ENCODE measurements around the gene CYSRT1. TPM values are rescaled to one million over a fixed set of nuclear protein-coding genes. Genes with fewer than 3 reads are reported as not detected.

The CYSRT1 gene
- polyA plus RNA-seq, 1 experiment: 0.74 TPM

DNA sequence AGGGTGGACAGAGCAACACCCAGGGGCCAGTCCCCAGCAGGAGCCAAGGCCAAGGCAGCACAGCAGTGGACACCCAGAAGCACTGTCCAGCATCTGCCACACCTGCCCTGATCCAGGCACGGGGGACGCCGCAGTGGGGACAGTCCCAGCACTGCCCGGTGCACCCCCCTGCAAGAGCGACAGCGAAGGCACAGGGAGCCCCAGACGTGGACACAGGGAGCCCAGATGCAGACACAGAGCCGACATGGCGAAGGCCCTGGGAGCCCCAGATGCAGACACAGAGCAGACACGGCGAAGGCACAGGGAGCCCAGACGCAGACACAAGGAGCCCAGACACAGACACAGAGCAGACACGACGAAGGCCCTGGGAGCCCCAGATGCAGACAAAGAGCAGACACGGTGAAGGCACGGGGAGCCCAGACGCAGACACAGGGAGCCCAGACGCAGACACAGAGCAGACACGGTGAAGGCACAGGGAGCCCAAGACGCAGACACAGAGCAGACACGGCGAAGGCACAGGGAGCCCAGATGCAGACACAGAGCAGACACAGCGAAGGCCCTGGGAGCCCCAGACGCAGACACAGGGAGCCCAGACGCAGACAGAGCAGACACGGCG is 40.9 kb upstream of the CYSRT1 start:
- ChIA-PET CTCF (interaction anchor here (1.4 kb wide), 1 partner anchor 8 kb away, joined by 3 read pairs; no protein-coding TSS in a partner anchor), POLR2A (interaction anchor here (0.5 kb wide), 1 partner anchor 39 kb away, joined by 6 read pairs; no protein-coding TSS in a partner anchor)
- no peak for TF ChIP-seq CTCF (IDR thresholded peaks at IDR 0.05; ENCODE audit: insufficient read depth, low read depth, low read length)
- peaks cover 33% of the 10 kb centered on the region for H3K36me3 ChIP-seq (ENCODE audit: control insufficient read depth, insufficient read depth, low read length)
- H3K4me3 ChIP-seq (ENCODE audit: low read depth, low read length): no peak overlapping the region
- no peak for DNase-seq (ENCODE audit: low read depth)
- no peaks in the 10 kb centered on the region for H3K27me3 ChIP-seq (ENCODE audit: control insufficient read depth, insufficient read depth, low read length)

DNA sequence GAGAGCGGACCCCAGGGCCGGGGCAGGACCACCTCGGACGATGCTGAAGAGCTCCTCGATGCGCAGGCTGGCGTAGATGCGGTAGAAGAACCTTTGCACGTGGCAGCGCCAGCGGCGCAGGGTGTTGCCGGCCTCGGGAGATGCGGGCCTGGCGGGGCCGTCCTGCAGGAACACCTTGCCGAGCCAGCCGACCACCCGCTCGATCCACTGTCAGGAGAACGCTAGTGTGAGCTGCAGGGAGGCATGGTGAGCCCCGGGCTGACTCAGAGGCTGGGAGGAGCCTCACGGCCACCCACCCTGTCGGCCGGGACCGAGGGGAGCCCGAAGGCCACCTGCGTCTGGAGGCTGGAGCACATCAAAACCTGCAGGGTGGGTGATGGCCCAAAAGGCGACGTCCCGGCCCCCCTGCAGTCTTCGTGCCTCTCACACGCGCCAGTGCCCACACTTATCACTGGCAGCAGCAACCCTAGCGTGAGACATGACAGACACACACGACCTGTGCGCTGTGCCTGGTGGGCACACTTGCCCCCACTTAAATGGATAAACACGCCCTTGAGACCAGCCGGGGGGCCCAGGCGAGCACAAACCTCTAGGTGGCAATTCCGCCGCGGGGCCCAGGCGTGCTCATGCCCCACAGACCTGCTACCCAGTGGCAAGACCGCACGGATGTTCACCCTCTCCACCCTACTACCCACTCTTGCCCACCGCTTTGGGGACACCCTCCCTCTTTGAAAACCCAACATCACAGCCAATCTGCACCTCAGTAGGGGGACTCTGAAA is 39.9 kb upstream of the CYSRT1 start:
- peaks cover 36% of the 10 kb centered on the region for H3K36me3 ChIP-seq (ENCODE audit: control insufficient read depth, insufficient read depth, low read length)
- H3K27me3 ChIP-seq (ENCODE audit: control insufficient read depth, insufficient read depth, low read length): no peaks in the 10 kb centered on the region
- POLR2A ChIA-PET: no interaction called here
- CTCF ChIA-PET: interaction anchor here (1.4 kb wide), 1 partner anchor 9 kb away, joined by 3 read pairs; no protein-coding TSS in a partner anchor
- no peak overlapping the region for H3K4me3 ChIP-seq (ENCODE audit: low read depth, low read length)
- TF ChIP-seq CTCF (IDR thresholded peaks at IDR 0.05; ENCODE audit: insufficient read depth, low read depth, low read length): no peak
- no peak for DNase-seq (ENCODE audit: low read depth)

DNA sequence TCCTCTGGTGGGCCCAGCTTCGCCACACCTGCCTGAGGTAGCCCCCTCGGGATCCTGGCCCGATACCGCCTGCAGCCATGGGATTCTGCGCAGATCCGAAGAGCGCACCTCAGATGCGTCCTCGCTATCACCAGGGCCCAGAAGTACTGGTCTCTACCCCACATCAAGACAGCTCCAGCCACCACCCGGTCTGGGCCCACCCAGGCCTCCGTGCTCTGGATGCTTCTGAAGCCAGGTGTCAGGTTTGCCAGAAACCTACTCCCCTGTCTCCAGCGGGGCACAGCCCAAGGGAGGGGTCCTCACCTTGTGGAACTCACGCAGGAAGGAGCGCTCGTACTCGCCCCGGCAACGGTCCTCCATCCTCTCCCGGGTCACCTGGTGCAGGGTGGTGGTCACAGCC is 39.1 kb upstream of the CYSRT1 start:
- Histone ChIP-seq H3K36me3 (ENCODE audit: control insufficient read depth, insufficient read depth, low read length) (peaks cover 41% of the 10 kb centered on the region), H3K4me3 (ENCODE audit: low read depth, low read length) (no peak overlapping the region)
- CTCF ChIA-PET: no interaction called here

DNA sequence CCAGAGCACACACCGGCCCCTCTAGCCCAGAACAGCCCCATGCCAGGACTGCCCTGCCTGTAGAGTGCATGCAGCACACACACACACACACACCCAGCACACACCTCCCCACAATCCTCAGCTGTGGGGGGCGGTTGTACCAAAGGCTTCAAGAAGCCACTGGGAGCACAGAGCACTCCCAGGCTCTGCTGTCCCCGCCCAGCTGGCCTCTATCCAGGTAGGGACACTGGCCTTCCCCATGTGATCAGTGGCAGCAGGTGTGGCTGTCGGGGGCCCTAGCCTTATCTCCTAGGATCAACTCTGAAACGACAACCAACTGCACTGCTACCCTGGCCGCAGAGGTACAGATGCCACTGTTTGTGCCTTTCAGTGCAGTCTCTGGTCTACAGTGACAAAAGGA is 38.6 kb upstream of the CYSRT1 start:
- CTCF ChIA-PET: no interaction called here
- DNase-seq (ENCODE audit: low read depth): no peak
- H3K27me3 ChIP-seq (ENCODE audit: control insufficient read depth, insufficient read depth, low read length): no peaks in the 10 kb centered on the region
- no peak overlapping the region for H3K4me3 ChIP-seq (ENCODE audit: low read depth, low read length)
- peaks cover 42% of the 10 kb centered on the region for H3K36me3 ChIP-seq (ENCODE audit: control insufficient read depth, insufficient read depth, low read length)
- TF ChIP-seq CTCF (IDR thresholded peaks at IDR 0.05; ENCODE audit: insufficient read depth, low read depth, low read length): no peak
- POLR2A ChIA-PET: no interaction called here

More for the DNA sequence above, 39.1 kb upstream of the CYSRT1 start:
- POLR2A ChIA-PET: no interaction called here
- no peak for DNase-seq (ENCODE audit: low read depth)
- TF ChIP-seq CTCF (IDR thresholded peaks at IDR 0.05; ENCODE audit: insufficient read depth, low read depth, low read length): no peak
- no peaks in the 10 kb centered on the region for H3K27me3 ChIP-seq (ENCODE audit: control insufficient read depth, insufficient read depth, low read length)

- H3K27me3 ChIP-seq (ENCODE audit: control insufficient read depth, insufficient read depth, low read length): no peaks in the 10 kb centered on the region
- DNase-seq (ENCODE audit: low read depth): no peak
- ChIA-PET CTCF (interaction anchor here (0.8 to 1.4 kb wide), 4 partner anchors 10 to 359 kb away, joined by 3 to 5 read pairs (median 4); partner anchors contain the start of gene TMEM210), POLR2A (no interaction called here)
- peaks cover 43% of the 10 kb centered on the region for H3K36me3 ChIP-seq (ENCODE audit: control insufficient read depth, insufficient read depth, low read length)
- H3K4me3 ChIP-seq (ENCODE audit: low read depth, low read length): peak overlapping the region; percentile 98
- no peak for TF ChIP-seq CTCF (IDR thresholded peaks at IDR 0.05; ENCODE audit: insufficient read depth, low read depth, low read length)
Measured at GRCh38 chr9:137187386-137187785, 37.6 kb upstream of the CYSRT1 start.

All from BJ (cell line).